Measurements from ENCODE around the gene MTFP1.

Gene MTFP1

GRCh38 chr22:30414525-30415047 lies 11.0 kb upstream of the MTFP1 start:
- no peak for TF ChIP-seq CTCF (IDR thresholded peaks at IDR 0.05)
- TF ChIP-seq ZFX (IDR thresholded peaks at IDR 0.05; ENCODE audit: borderline replicate concordance): no peak
- no peak overlapping the region for H3K27ac ChIP-seq

GRCh38 chr22:30416403-30416802 lies 9.2 kb upstream of the MTFP1 start:
- H3K27ac ChIP-seq: no peak overlapping the region
- TF ChIP-seq ZFX (IDR thresholded peaks at IDR 0.05; ENCODE audit: borderline replicate concordance) (no peak), CTCF (IDR thresholded peaks at IDR 0.05) (no peak)

- no peak overlapping the region for H3K27ac ChIP-seq
- TF ChIP-seq CTCF (IDR thresholded peaks at IDR 0.05): no peak
- no peak for TF ChIP-seq ZFX (IDR thresholded peaks at IDR 0.05; ENCODE audit: borderline replicate concordance)
These were observed 8.7 kb upstream of the MTFP1 start for GRCh38 chr22:30416837-30417236.

- TF ChIP-seq CTCF (IDR thresholded peaks at IDR 0.05) (no peak), ZFX (IDR thresholded peaks at IDR 0.05; ENCODE audit: borderline replicate concordance) (no peak)
- peak overlapping the region; percentile 98 for H3K27ac ChIP-seq
These were observed 5.0 kb upstream of the MTFP1 start for GRCh38 chr22:30420347-30421125.

- TF ChIP-seq ZFX (IDR thresholded peaks at IDR 0.05; ENCODE audit: borderline replicate concordance): no peak
- no peak for TF ChIP-seq CTCF (IDR thresholded peaks at IDR 0.05)
- H3K27ac ChIP-seq: peak overlapping the region; percentile 98
These were observed 3.7 kb upstream of the MTFP1 start for GRCh38 chr22:30421695-30422480.

GRCh38 chr22:30422481-30423300 lies 2.9 kb upstream of the MTFP1 start:
- TF ChIP-seq ZFX (IDR thresholded peaks at IDR 0.05; ENCODE audit: borderline replicate concordance) (no peak), CTCF (IDR thresholded peaks at IDR 0.05) (no peak)
- peak overlapping the region; percentile 98 for H3K27ac ChIP-seq

Data from 22Rv1 (cell line).